Raji (cell line): ENCODE measurements around the gene ATRN.

ENCODE experiments used
- POLR2A ChIP-seq: IDR thresholded peaks from 2 replicates; pipeline ENCODE4 v1.6.1; 2011; ENCODE audit warnings: low read depth, low read length, control low read depth; ENCODE audit not compliant: insufficient read depth

Gene ATRN

DNA sequence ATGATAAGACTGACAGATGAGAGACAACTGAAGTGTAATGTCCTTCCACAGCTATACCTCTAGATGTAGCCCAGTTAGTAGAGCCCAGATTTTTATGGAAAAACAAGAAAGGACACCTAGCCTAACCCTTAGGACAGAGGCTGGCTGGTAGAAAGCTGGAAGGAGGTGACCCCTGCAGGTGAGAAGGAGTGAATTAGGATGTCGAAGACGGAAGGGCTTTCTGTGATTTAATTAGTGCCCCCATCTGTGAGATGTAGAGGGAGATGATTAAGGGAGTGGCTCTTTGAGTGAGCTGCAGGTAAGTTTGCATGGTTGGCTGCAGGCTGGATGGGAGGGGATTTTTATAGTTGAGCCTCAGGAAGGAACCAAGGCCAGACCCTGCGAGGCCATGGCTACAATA, 109.6 kb downstream of the ATRN start:
- no peak for TF ChIP-seq POLR2A

DNA sequence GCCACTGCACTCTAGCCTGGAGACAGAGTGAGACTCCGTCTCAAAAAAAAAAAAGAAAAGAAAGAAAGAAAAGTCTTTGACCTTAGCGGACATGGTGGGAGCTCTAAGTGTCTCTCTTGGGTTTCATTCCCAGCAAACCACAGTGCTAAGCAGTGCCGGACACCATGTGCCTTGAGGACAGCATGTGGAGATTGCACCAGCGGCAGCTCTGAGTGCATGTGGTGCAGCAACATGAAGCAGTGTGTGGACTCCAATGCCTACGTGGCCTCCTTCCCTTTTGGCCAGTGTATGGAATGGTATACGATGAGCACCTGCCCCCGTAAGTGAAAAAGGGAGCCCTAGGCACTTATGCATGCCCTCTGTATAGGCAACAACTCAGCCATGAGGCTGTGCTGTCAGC, 112.9 kb downstream of the ATRN start:
- no peak for TF ChIP-seq POLR2A

DNA sequence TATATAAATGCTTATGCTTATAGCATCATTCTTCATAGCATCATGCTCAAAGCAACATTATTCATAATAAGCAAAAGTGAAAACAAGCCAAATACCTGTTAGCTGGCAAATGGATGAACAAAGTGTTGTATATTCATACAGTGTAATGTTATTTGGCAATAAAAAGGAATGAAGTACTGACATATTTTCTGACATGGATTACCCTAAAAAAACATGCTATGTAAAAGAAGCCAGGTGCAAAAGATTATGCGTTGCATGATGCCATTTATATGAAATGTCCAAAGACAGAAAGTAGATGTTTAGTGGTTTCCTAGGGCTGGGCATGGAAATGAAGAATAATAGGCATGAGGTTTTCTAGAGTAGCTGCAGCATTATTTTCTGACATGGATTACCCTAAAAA, 115.3 kb downstream of the ATRN start:
- TF ChIP-seq POLR2A, result no peak

DNA sequence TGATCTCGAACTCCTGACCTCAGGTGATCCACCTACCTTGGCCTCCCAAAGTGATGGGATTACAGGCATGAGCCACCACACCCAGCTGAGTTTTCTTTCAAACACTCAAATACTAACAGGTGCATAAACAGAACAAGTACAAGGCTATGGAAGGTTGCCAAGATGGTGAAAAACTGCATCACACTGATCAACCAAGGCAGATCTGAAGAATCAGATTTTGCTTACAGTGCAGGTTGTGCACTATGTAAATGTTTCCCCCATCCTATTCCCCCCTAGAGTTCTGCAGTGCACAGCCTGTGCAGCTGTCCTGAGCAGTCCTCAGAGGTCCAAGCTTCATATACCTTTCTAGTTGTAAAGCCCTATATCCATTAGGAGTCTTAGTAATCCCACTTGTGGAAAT, 119.3 kb downstream of the ATRN start:
- TF ChIP-seq POLR2A, result no peak

DNA sequence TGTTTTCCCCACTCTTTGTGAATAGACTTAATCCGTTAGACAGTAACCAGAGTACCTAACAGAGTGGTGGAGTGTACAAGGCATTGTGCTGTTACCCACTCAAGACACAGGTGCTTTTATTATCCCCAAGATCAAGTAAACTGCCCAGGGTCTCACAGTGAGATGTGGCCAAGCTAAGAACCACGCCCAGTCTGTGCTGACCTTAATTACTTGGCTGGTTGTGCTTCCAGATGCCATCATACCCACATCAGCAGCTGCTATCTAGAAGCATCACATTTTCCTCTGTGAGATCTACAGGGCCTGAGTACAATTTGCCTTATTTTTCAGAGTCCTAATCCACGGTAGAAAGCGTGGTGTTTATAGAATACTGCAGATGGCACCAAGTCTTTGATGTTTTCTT, 122.1 kb downstream of the ATRN start:
- TF ChIP-seq POLR2A, result no peak

DNA sequence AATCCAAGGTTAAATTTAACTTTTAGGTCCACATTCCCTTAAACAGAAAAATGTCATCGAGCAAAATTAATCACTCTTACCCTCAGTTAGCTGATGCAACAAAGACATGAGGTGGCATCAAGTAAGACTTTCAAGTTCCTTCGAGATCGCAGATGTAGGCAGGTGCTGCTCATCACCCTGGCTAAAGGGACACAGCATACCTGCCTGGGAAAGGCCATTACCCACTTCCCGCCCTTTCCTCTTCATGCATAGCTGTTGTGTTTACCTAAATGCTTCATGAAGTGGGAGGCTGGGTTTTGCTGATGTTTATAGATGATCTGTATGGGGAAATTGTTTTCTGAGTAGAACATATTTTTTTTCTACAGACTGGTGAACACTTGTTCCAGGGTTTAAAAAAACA, 124.7 kb downstream of the ATRN start:
- no peak for TF ChIP-seq POLR2A

DNA sequence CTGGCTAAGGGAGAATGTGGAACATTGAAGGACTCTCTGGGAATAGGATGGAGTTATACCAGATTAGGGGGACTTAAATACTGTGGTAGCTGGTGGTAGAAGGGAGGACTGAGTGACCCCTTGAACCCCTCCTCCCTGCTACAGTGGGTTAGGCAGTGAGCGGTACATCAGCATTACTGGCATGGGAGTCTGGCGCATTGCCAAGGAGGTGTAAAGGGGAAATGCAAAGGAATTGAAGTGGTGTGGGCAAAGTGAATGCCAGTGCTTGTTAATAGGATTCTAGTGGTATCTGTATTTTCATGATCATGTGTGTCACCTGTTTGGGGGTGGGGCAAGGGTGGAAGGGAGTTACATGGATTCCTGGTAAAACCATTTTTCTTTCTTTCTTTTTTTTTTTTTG, 132.3 kb downstream of the ATRN start:
- TF ChIP-seq POLR2A, result no peak

DNA sequence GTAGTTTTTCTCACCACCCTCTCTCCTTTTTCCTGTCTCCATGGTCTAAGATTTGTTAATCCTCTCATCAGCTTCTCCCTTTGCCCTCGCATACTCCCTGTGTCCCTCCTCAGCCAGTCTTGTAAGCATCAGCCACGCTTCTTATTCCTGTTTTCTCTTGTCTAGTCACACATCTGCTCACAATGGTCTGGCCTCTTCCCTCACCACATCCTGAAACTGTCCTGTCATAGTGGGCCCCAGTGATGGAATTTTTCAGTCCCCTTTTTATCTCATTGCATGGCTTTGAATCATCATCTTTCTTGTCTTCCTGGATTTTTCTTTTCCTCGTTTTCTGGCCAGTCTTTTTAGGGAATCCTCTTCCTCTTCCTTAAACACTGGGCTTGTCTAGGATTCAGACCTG, 135.2 kb downstream of the ATRN start:
- TF ChIP-seq POLR2A, result no peak

DNA sequence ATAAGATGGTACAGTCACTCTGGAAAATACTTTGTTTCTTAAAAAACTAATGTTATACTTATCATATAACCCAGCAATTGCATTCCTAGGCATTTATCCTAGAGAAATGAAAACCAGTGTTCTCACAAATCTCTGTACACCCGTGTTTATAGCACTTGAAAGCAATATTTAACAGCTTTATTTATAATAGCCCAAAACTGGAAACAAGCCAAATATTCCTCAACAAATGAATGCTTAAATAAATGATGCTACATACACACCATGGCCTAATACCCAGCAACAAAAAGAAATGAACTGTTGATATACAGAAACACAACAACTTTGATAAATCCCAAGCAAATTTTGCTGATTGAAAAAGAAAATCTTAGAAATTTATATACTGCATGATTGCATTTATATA, 141.1 kb downstream of the ATRN start:
- no peak for TF ChIP-seq POLR2A

DNA sequence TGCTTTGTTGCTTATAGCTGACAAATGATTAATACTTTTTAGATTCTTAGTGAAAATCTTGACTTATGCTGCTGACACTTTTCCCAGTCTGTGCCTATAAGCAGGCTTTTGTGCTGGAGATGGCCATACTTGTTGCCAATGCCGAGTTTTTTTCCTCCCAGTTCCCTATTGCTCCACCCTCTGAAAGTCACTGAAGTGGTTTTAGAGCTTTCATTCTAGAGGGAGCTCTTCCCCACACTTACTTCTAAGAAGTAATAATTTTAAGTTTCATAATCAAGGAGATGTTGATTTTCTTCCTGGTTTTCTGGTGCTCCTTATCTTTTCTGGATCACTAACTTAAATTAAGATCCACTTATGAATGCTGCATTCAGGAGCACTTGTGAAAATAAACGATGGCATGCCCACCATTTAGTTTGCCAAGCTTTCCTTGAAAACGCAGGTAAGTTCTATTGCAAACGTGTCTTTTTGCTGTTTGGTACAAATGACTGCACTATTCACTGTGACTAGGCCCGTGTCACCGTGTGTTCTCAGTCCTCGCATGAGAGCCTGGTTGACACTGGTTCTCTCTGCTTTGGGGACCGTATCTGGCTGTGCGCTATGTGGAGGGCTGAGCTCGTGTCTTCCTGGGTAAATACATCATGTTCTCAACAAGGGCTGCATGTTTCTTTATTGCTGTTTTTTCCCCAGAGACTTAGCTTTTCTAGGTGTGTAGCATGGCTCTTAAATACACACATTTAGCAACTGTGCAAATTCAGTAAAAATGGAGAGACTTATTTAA, 142.2 kb downstream of the ATRN start:
- TF ChIP-seq POLR2A, result no peak

DNA sequence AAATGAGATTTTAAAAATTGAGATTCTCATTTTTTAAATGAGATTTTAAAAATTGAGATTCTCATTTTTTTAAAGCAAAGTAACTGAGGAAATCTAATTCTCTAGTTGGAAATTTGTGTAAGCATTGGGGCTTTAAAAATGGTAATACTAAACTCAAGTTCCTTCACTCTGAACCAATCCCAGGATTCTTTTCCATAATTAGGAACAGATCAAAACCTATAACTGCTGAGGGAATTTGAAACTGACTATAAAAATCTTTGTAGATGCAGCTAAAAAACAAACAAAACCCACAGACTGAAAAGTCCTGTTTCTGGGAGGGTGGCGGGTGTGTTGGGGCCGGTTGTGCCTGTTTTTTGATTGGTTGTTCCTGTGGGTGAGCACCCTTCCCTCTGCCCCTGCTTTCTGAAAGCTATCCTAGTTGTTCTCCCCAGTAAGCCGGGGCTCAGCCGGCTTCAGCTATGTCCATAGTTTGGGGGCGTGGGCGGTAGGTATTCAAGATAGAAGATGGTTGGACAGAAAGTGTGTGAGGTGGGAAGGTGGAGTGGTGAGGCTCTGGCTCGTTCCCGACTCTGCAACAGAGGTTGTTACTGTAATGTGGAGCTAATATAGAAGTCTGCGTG, 143.1 kb downstream of the ATRN start:
- TF ChIP-seq POLR2A, result no peak

DNA sequence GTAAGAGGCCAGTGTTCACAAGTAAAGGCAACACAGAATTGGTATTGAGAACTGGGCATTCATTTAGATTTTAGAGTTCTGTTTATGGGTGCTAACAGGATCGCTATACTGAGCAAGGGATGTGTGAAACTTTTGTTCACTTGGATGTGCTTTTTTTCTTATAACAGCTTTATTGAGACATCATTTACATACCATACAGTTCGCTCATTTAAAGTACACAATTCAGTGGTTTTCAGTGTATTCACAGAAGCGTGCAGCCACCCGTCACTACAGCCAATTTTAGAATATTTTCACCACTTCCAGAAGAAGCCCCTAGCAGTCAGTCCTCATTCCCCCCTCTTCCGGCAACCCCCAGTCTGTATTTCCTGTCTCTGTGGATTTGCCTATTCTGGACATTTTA, 143.6 kb downstream of the ATRN start:
- no peak for TF ChIP-seq POLR2A

DNA sequence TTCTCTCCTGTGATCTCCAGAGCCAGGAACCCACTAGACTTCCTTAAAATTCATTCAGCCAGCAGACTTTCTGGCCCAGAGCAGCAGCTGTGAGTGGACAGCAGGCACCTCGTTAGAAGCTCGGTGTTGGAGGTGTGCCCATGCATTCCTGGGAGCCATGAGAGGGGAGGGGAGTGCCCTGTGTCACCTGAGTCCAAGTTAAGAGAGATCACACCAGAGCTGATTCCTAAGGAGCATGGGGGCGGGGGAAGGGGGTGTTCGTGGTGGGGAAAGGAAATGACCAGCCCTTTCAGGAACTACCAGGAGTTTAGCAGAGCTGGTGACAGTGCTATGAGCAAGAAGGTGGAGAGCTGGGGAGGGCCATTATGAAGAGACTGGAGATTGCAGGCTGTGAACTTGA, 145.4 kb downstream of the ATRN start:
- TF ChIP-seq POLR2A, result no peak

DNA sequence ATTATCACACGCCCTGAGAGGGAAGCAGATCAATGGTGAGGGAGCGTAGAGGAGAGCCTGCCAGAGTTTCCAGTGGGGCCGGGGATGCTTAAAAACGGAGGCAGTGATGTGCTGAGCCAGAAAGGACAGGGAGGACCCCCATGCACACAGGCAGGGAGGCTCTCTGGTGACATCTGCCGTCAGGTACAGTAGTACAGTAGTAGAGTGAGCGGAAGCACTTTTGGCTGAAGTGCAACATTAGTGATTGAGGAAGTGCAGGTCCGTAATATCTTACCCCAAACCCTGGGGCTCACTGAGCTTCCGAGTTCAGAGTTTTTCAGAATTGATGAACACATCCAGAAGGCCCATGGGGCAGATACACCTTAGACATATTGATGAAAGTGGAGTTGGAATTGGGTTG, 150.3 kb downstream of the ATRN start:
- no peak for TF ChIP-seq POLR2A

DNA sequence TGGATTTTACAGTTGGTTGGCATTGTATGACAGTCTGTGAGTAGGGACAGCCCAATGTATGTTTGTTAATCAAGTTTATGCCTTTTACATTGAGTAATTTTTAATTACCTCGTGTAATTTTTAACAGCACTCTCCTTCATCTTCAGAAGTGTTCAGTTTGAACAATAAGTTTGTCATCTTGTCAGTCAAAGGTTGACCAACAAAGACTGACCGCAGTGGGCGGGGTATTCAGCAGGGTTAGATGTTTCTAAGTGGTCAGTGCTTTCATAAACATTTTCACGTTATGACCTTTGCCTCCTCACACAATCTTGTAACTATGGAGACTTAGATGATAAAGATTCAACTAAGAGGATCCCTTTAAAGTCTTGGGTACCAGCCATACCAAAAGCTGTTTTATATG, 151.6 kb downstream of the ATRN start:
- no peak for TF ChIP-seq POLR2A

DNA sequence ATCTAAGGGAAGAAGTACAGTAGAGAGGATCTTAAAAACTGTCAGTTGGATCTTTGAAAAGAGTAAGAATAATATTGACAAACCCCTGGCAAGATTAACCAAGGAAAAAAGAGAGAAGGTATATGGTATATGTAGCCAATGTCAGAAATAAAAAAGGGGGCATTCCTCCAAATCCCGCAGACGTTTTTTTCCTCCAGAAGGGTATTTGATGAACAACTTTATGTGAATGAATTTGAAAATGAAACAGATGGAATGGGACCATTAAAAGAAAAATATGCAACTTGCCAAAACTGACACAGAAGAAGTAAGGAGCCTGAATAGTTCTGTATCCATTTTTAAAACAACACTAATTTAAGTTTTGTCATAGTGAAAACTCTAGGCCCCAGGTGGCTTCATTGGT, 156.7 kb downstream of the ATRN start:
- TF ChIP-seq POLR2A, result no peak
